ENCODE measurements around the gene KCNH1.

Gene KCNH1

GRCh38 chr1:210916548-210916947 lies 217.4 kb downstream of the KCNH1 start:
- Histone ChIP-seq H3K36me3 (ENCODE audit: insufficient read depth, low read depth, low read length) (no peaks in the 10 kb centered on the region), H3K9me3 (ENCODE audit: insufficient read depth, low read depth, low read length) (no peaks in the 10 kb centered on the region), H3K27ac (ENCODE audit: low read length) (no peak overlapping the region), H3K27me3 (ENCODE audit: insufficient read depth, low read length) (no peaks in the 10 kb centered on the region), H3K9ac (ENCODE audit: low read depth, low read length) (no peak overlapping the region), H3K4me3 (ENCODE audit: low read length) (no peak overlapping the region), H3K4me1 (ENCODE audit: insufficient read depth, low read length) (no peaks in the 10 kb centered on the region; the same call in 1 of the 2 replicates)

GRCh38 chr1:210915890-210916507 lies 217.9 kb downstream of the KCNH1 start:
- H3K9me3 ChIP-seq (ENCODE audit: insufficient read depth, low read depth, low read length), result no peaks in the 10 kb centered on the region

GRCh38 chr1:210912752-210913151 lies 221.2 kb downstream of the KCNH1 start:
- Histone ChIP-seq H3K36me3 (ENCODE audit: insufficient read depth, low read depth, low read length) (no peaks in the 10 kb centered on the region), H3K27ac (ENCODE audit: low read length) (no peak overlapping the region), H3K9ac (ENCODE audit: low read depth, low read length) (no peak overlapping the region), H3K27me3 (ENCODE audit: insufficient read depth, low read length) (no peaks in the 10 kb centered on the region), H3K4me3 (ENCODE audit: low read length) (no peak overlapping the region), H3K9me3 (ENCODE audit: insufficient read depth, low read depth, low read length) (no peaks in the 10 kb centered on the region), H3K4me1 (ENCODE audit: insufficient read depth, low read length) (no peaks in the 10 kb centered on the region)

More at GRCh38 chr1:210915890-210916507, 217.9 kb downstream of the KCNH1 start:
- no peak overlapping the region for H3K9ac ChIP-seq (ENCODE audit: low read depth, low read length)
- no peaks in the 10 kb centered on the region for H3K36me3 ChIP-seq (ENCODE audit: insufficient read depth, low read depth, low read length)
- no peak overlapping the region for H3K4me3 ChIP-seq (ENCODE audit: low read length)
- H3K4me1 ChIP-seq (ENCODE audit: insufficient read depth, low read length), result no peaks in the 10 kb centered on the region; the same call in 1 of the 2 replicates
- no peaks in the 10 kb centered on the region for H3K27me3 ChIP-seq (ENCODE audit: insufficient read depth, low read length)
- H3K27ac ChIP-seq (ENCODE audit: low read length), result no peak overlapping the region

- no peaks in the 10 kb centered on the region for H3K27me3 ChIP-seq (ENCODE audit: insufficient read depth, low read length)
- no peak overlapping the region for H3K9ac ChIP-seq (ENCODE audit: low read depth, low read length)
- H3K27ac ChIP-seq (ENCODE audit: low read length), result no peak overlapping the region
- no peaks in the 10 kb centered on the region for H3K4me1 ChIP-seq (ENCODE audit: insufficient read depth, low read length)
- H3K36me3 ChIP-seq (ENCODE audit: insufficient read depth, low read depth, low read length), result no peaks in the 10 kb centered on the region
- H3K9me3 ChIP-seq (ENCODE audit: insufficient read depth, low read depth, low read length), result no peaks in the 10 kb centered on the region
- no peak overlapping the region for H3K4me3 ChIP-seq (ENCODE audit: low read length)
Measured at GRCh38 chr1:210910020-210910575, 223.8 kb downstream of the KCNH1 start.

DNA sequence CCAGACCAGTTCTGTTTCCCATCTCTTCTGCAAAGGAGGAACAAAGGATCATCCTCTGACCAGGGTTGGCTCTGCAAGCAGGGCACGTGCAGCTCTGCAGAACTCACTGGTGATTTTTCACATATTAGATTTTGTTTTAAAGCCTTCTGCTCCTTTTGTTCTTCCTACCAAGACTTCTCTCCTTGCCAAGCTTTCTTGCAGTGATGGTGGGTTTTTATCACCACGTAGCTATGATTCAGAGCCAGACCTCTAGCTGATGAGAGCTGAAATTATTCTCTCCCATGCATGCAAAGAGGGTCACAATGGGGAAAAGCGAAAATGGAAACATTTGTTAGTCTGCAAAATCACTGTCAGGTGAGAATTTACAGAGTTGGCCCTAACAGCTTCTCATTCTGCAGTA lies 225.2 kb downstream of the KCNH1 start:
- Histone ChIP-seq H3K27ac (ENCODE audit: low read length) (no peak overlapping the region), H3K36me3 (ENCODE audit: insufficient read depth, low read depth, low read length) (no peaks in the 10 kb centered on the region), H3K4me3 (ENCODE audit: low read length) (no peak overlapping the region), H3K9me3 (ENCODE audit: insufficient read depth, low read depth, low read length) (no peaks in the 10 kb centered on the region), H3K27me3 (ENCODE audit: insufficient read depth, low read length) (no peaks in the 10 kb centered on the region), H3K9ac (ENCODE audit: low read depth, low read length) (no peak overlapping the region), H3K4me1 (ENCODE audit: insufficient read depth, low read length) (no peaks in the 10 kb centered on the region)

DNA sequence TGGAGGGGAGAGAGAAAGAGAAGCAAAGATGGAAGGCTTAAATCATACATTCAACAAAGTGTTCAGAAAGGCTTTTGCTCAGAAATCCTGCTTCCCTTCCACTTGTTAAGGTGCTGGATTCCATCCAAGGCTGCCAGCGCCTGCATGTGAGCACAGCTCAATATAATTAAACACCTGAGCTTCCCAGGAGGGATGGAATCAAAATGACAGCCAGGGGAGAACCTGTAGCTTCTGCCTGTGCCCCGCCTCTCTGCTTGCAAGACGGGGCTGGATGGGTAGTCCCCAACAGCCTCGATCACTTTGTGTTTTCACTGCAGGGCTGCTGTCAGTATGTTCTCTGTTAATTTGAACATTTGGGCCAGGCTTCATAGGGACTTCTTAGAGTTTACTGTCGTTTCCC lies 225.7 kb downstream of the KCNH1 start:
- no peak overlapping the region for H3K4me3 ChIP-seq (ENCODE audit: low read length)
- no peak overlapping the region for H3K27ac ChIP-seq (ENCODE audit: low read length)
- no peaks in the 10 kb centered on the region for H3K4me1 ChIP-seq (ENCODE audit: insufficient read depth, low read length)
- no peaks in the 10 kb centered on the region for H3K27me3 ChIP-seq (ENCODE audit: insufficient read depth, low read length)
- H3K9ac ChIP-seq (ENCODE audit: low read depth, low read length), result no peak overlapping the region
- H3K36me3 ChIP-seq (ENCODE audit: insufficient read depth, low read depth, low read length), result no peaks in the 10 kb centered on the region
- H3K9me3 ChIP-seq (ENCODE audit: insufficient read depth, low read depth, low read length), result no peaks in the 10 kb centered on the region

DNA sequence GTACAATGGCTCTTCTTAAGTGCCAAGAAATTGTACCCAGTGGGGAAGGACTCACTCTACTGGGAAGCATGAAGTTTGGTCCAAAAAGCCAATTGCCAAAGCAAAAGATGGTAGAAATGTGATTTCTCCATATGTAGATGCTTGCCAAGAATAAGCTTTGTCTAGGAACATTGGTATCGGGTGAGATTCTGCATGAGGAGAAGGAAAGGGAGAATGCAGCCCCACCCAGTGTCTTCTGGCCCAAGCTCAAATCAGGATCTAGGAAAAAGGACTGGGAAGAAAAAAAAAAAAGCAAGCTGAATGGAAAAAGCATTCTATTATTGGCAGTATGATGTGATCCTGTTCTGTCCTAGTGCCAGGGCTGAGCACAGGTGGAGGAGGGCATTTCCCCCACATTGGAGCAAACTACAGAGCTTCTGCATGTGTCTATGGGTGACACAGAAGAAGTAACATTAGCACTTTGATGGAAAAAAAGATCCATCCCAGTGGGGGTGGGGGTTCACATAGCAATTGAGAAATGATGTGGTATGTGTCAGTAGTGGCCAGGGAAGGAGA lies 226.6 kb downstream of the KCNH1 start:
- Histone ChIP-seq H3K9me3 (ENCODE audit: insufficient read depth, low read depth, low read length) (no peaks in the 10 kb centered on the region), H3K27ac (ENCODE audit: low read length) (no peak overlapping the region), H3K4me1 (ENCODE audit: insufficient read depth, low read length) (no peaks in the 10 kb centered on the region), H3K9ac (ENCODE audit: low read depth, low read length) (no peak overlapping the region), H3K4me3 (ENCODE audit: low read length) (no peak overlapping the region), H3K36me3 (ENCODE audit: insufficient read depth, low read depth, low read length) (no peaks in the 10 kb centered on the region), H3K27me3 (ENCODE audit: insufficient read depth, low read length) (no peaks in the 10 kb centered on the region)

GRCh38 chr1:210905944-210906453 lies 227.9 kb downstream of the KCNH1 start:
- H3K4me3 ChIP-seq (ENCODE audit: low read length), result no peak overlapping the region
- H3K9me3 ChIP-seq (ENCODE audit: insufficient read depth, low read depth, low read length), result no peaks in the 10 kb centered on the region
- no peaks in the 10 kb centered on the region for H3K36me3 ChIP-seq (ENCODE audit: insufficient read depth, low read depth, low read length)
- no peak overlapping the region for H3K9ac ChIP-seq (ENCODE audit: low read depth, low read length)
- no peaks in the 10 kb centered on the region for H3K27me3 ChIP-seq (ENCODE audit: insufficient read depth, low read length)
- no peaks in the 10 kb centered on the region for H3K4me1 ChIP-seq (ENCODE audit: insufficient read depth, low read length)
- no peak overlapping the region for H3K27ac ChIP-seq (ENCODE audit: low read length)

- Histone ChIP-seq H3K4me1 (ENCODE audit: insufficient read depth, low read length) (no peaks in the 10 kb centered on the region), H3K27ac (ENCODE audit: low read length) (no peak overlapping the region), H3K36me3 (ENCODE audit: insufficient read depth, low read depth, low read length) (no peaks in the 10 kb centered on the region), H3K27me3 (ENCODE audit: insufficient read depth, low read length) (no peaks in the 10 kb centered on the region), H3K9me3 (ENCODE audit: insufficient read depth, low read depth, low read length) (no peaks in the 10 kb centered on the region), H3K4me3 (ENCODE audit: low read length) (no peak overlapping the region), H3K9ac (ENCODE audit: low read depth, low read length) (no peak overlapping the region)
Measured at GRCh38 chr1:210905365-210905904, 228.5 kb downstream of the KCNH1 start.

DNA sequence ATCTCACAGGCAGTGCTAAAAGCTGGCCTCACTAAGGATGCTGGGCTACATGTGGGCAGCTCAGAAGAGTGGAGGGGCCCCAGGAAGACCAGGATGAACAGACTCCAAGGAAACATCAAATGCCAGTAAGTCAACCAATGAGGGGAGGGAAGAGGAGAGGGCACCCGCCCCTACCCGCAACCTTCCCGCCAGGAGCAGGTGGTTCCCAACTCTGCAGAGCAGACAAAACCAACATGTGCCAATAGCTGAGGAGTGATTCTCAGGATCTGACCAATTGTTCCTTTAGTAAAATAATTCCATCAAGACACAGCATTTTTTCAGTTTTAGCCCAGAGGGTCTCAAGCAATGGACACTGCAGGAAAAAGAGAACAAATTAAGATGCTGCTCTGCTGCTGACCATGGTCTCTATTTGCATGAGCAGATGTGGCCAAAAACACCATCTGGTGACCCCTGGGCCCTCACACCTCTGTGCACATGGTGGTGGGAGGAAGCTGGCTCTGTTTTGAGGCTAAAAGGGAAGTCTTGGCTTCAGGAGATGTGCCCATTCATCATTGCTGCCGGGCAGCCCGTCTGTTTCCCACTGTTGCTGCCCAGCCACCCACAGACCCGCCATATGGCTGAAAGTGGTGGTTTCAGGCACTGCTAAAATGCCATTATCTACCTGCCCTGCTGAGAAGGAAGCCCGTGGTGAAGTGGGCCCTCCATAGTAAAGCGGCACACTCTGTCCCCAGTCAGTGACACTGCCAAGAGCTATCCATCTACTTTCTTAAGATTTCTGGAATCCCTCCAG lies 231.8 kb downstream of the KCNH1 start:
- H3K36me3 ChIP-seq (ENCODE audit: insufficient read depth, low read depth, low read length), result no peaks in the 10 kb centered on the region
- H3K4me1 ChIP-seq (ENCODE audit: insufficient read depth, low read length), result no peaks in the 10 kb centered on the region
- no peaks in the 10 kb centered on the region for H3K27me3 ChIP-seq (ENCODE audit: insufficient read depth, low read length)
- no peak overlapping the region for H3K9ac ChIP-seq (ENCODE audit: low read depth, low read length)
- H3K4me3 ChIP-seq (ENCODE audit: low read length), result no peak overlapping the region
- no peaks in the 10 kb centered on the region for H3K9me3 ChIP-seq (ENCODE audit: insufficient read depth, low read depth, low read length)
- no peak overlapping the region for H3K27ac ChIP-seq (ENCODE audit: low read length)

DNA sequence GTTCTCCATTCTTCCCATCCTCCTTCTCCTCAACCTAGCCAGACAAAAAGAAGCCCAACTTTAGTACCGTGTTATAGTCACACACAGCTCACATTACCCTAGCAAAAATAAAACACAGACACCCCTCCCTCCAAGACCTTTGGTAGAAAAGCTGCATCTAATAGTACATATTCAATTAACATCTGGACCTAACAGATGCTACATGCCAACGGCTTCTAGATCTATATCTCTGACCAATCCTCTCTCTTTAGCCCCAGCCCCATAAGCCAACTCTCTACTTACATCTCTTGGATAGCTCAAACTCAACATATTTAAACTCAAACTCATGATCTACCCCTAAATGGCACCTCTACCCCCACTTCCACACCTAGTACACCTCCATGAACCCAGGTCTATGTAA lies 233.1 kb downstream of the KCNH1 start:
- Histone ChIP-seq H3K36me3 (ENCODE audit: insufficient read depth, low read depth, low read length) (no peaks in the 10 kb centered on the region), H3K4me1 (ENCODE audit: insufficient read depth, low read length) (no peaks in the 10 kb centered on the region), H3K27me3 (ENCODE audit: insufficient read depth, low read length) (no peaks in the 10 kb centered on the region), H3K27ac (ENCODE audit: low read length) (no peak overlapping the region), H3K9me3 (ENCODE audit: insufficient read depth, low read depth, low read length) (peaks cover 1% of the 10 kb centered on the region; the same call in 1 of the 2 replicates), H3K9ac (ENCODE audit: low read depth, low read length) (no peak overlapping the region), H3K4me3 (ENCODE audit: low read length) (no peak overlapping the region)
